Measurements from ENCODE around the gene BANF2. TPM values are rescaled to one million over a fixed set of nuclear protein-coding genes. Genes with fewer than 3 reads are reported as not detected.
"Not testable (repeated sequence)": the region's sequence is repeated elsewhere in the genome, so short reads cannot be mapped to it uniquely, and the experiment has no call there.

BANF2 gene
- total and polyA plus RNA-seq, 2 of the 8 experiments (the other 6 are each of a cell fraction or from before 2014, with no cell fraction given) = not detected

GRCh38 chr20:17769716-17770115, 70.0 kb downstream of the BANF2 start:
- H3K18ac ChIP-seq (ENCODE audit: extremely low read depth, low read length); H3K14ac ChIP-seq (ENCODE audit: insufficient read length); H3K27me3 ChIP-seq (replicated peaks in 1 of 4; ENCODE audit: control insufficient read depth in 3 of 4, extremely low read depth in 1 of 4, insufficient read depth in 3 of 4, low read length in 3 of 4); H2BK120ac ChIP-seq (replicated peaks; ENCODE audit: low read depth, low read length); POLR2A ChIA-PET (ENCODE audit: partially characterized antibody); H3K56ac ChIP-seq (replicated peaks; ENCODE audit: insufficient read length, low read depth, low read length); H2BK5ac ChIP-seq (ENCODE audit: low read depth, low read length); H4K91ac ChIP-seq (replicated peaks; ENCODE audit: insufficient read length, low read length); H3K36me3 ChIP-seq (ENCODE audit: control insufficient read depth in 2 of 4, insufficient read depth in 4 of 4, low read length in 3 of 4); H4K5ac ChIP-seq (ENCODE audit: insufficient read length, low read depth, low read length); H3K4me3 ChIP-seq (ENCODE audit: extremely low read depth in 1 of 4, insufficient read depth in 2 of 4, low read depth in 3 of 4, low read length in 4 of 4); H2BK12ac ChIP-seq (ENCODE audit: low read depth, low read length); H3K27ac ChIP-seq (ENCODE audit: low read depth, low read length); H3K4me1 ChIP-seq (replicated peaks in 1 of 4; ENCODE audit: control insufficient read depth in 3 of 4, insufficient read depth in 4 of 4, low read length in 3 of 4); H2BK15ac ChIP-seq (ENCODE audit: low read length); H3K23me2 ChIP-seq (ENCODE audit: low read depth, low read length); H3K79me2 ChIP-seq (ENCODE audit: control insufficient read depth in 1 of 2, insufficient read depth in 2 of 2, low read length in 2 of 2); H3K23ac ChIP-seq (ENCODE audit: insufficient read length); H3K79me1 ChIP-seq (ENCODE audit: low read depth, low read length); H3K4ac ChIP-seq (replicated peaks; ENCODE audit: insufficient read length, low read depth, low read length); H4K8ac ChIP-seq (ENCODE audit: extremely low read depth, insufficient read depth, low read length); H3K4me2 ChIP-seq (ENCODE audit: insufficient read depth in 1 of 2, low read depth in 2 of 2, low read length in 2 of 2); H4K20me1 ChIP-seq (replicated peaks in 1 of 2; ENCODE audit: control insufficient read depth in 1 of 2, insufficient read depth in 2 of 2, low read length in 2 of 2); H2AK5ac ChIP-seq (ENCODE audit: low read depth, low read length); H3K9ac ChIP-seq (replicated peaks in 1 of 4; ENCODE audit: extremely low read depth in 1 of 4, low read depth in 3 of 4, low read length in 3 of 4); H2AFZ ChIP-seq (ENCODE audit: low read length); DNase-seq (ENCODE audit: low read depth in 1 of 2, low spot score in 2 of 2); H3K9me3 ChIP-seq (ENCODE audit: insufficient read depth in 2 of 2, low read depth in 1 of 2, low read length in 1 of 2); FAIRE-seq; H2BK20ac ChIP-seq (ENCODE audit: low read length): not testable (repeated sequence)
- CTCF ChIA-PET (ENCODE audit: partially characterized antibody) = interaction anchor here (0.6 to 1.4 kb wide), 4 partner anchors 14 to 725 kb away, joined by 3 to 6 read pairs (median 4); no protein-coding TSS in a partner anchor
- 92% methylated on average over 8 of the region's 8 CpGs; no CpG with 5 or more reads in 1 of the 2 experiments for WGBS, 2 experiments (ENCODE audit: extremely low coverage in 1 of 2, insufficient coverage in 1 of 2, insufficient read length in 1 of 2, insufficient replicate concordance in 2 of 2, low coverage in 1 of 2, low lambda C conversion rate in 2 of 2, missing lambda C conversion rate in 1 of 2)
